Measurements from ENCODE around the gene IL1A. TPM values are rescaled to one million over a fixed set of nuclear protein-coding genes. Genes with fewer than 3 reads are reported as not detected.

The IL1A gene
- total RNA-seq, 1 donor from 2014 or later = 3.2 TPM

GRCh38 chr2:112830682-112831512 lies 46.6 kb upstream of the IL1A start:
- Histone ChIP-seq H3K27ac (no peak overlapping the region), H3K9me3 (ENCODE audit: low read depth) (no peaks in the 10 kb centered on the region), H3K36me3 (no peaks in the 10 kb centered on the region), H3K27me3 (no peaks in the 10 kb centered on the region), H3F3A (ENCODE audit: low read depth) (no peaks in the 10 kb centered on the region), H3K79me2 (ENCODE audit: low read depth) (no peaks in the 10 kb centered on the region), H2AFZ (replicated peaks) (no peak overlapping the region), H3K4me1 (peaks cover 4% of the 10 kb centered on the region), H3K9ac (no peak overlapping the region), H3K4me3 (no peak overlapping the region), H3K4me2 (no peak overlapping the region), H4K20me1 (ENCODE audit: low read depth) (no peaks in the 10 kb centered on the region)
- no peaks in the 10 kb centered on the region for H3K36me3 Mint-ChIP-seq
- peaks cover 4% of the 10 kb centered on the region for H3K4me1 Mint-ChIP-seq
- H3K4me3 Mint-ChIP-seq = no peak overlapping the region
- H3K9me3 Mint-ChIP-seq = no peaks in the 10 kb centered on the region
- no peak overlapping the region for H3K27ac Mint-ChIP-seq
- TF ChIP-seq CTCF (IDR thresholded peaks at IDR 0.05) (no peak), EZH2 (IDR thresholded peaks at IDR 0.05) (no peak), EZH2phosphoT487 (IDR thresholded peaks at IDR 0.05) (no peak)
- peaks cover 2% of the 10 kb centered on the region for H3K27me3 Mint-ChIP-seq (ENCODE audit: insufficient read depth, low read depth)
- no peak for DNase-seq (ENCODE audit: low spot score)

- Mint-ChIP-seq H3K27ac (no peak overlapping the region), H3K9me3 (no peaks in the 10 kb centered on the region), H3K36me3 (no peaks in the 10 kb centered on the region), H3K27me3 (ENCODE audit: insufficient read depth, low read depth) (peaks cover 2% of the 10 kb centered on the region), H3K4me3 (no peak overlapping the region), H3K4me1 (peaks cover 4% of the 10 kb centered on the region)
- no peaks in the 10 kb centered on the region for H3K4me1 ChIP-seq
- DNase-seq (ENCODE audit: low spot score) = no peak
- H3K36me3 ChIP-seq = no peaks in the 10 kb centered on the region
- H3K9ac ChIP-seq = no peak overlapping the region
- H3K27ac ChIP-seq = no peak overlapping the region
- no peaks in the 10 kb centered on the region for H3K9me3 ChIP-seq (ENCODE audit: low read depth)
- H2AFZ ChIP-seq (replicated peaks) = no peak overlapping the region
- H4K20me1 ChIP-seq (ENCODE audit: low read depth) = no peaks in the 10 kb centered on the region
- no peaks in the 10 kb centered on the region for H3K27me3 ChIP-seq
- no peak overlapping the region for H3K4me3 ChIP-seq
- no peak overlapping the region for H3K4me2 ChIP-seq
- H3F3A ChIP-seq (ENCODE audit: low read depth) = no peaks in the 10 kb centered on the region
- TF ChIP-seq EZH2 (IDR thresholded peaks at IDR 0.05) = no peak
- TF ChIP-seq CTCF (IDR thresholded peaks at IDR 0.05) = no peak
- TF ChIP-seq EZH2phosphoT487 (IDR thresholded peaks at IDR 0.05) = no peak
- H3K79me2 ChIP-seq (ENCODE audit: low read depth) = no peaks in the 10 kb centered on the region
These were observed 45.8 kb upstream of the IL1A start for GRCh38 chr2:112829961-112830681.

- Mint-ChIP-seq H3K4me1 (peaks cover 4% of the 10 kb centered on the region), H3K36me3 (no peaks in the 10 kb centered on the region), H3K4me3 (no peak overlapping the region), H3K27ac (no peak overlapping the region), H3K27me3 (ENCODE audit: insufficient read depth, low read depth) (peaks cover 2% of the 10 kb centered on the region), H3K9me3 (no peaks in the 10 kb centered on the region)
- Histone ChIP-seq H2AFZ (replicated peaks) (no peak overlapping the region), H3K4me1 (no peaks in the 10 kb centered on the region), H3K27ac (no peak overlapping the region), H3K9me3 (ENCODE audit: low read depth) (no peaks in the 10 kb centered on the region), H3K36me3 (no peaks in the 10 kb centered on the region), H3K4me3 (no peak overlapping the region), H4K20me1 (ENCODE audit: low read depth) (no peaks in the 10 kb centered on the region), H3K4me2 (no peak overlapping the region), H3K27me3 (no peaks in the 10 kb centered on the region), H3F3A (ENCODE audit: low read depth) (no peaks in the 10 kb centered on the region), H3K79me2 (ENCODE audit: low read depth) (no peaks in the 10 kb centered on the region), H3K9ac (no peak overlapping the region)
- TF ChIP-seq CTCF (IDR thresholded peaks at IDR 0.05) (no peak), EZH2phosphoT487 (IDR thresholded peaks at IDR 0.05) (no peak), EZH2 (IDR thresholded peaks at IDR 0.05) (no peak)
- no peak for DNase-seq (ENCODE audit: low spot score)
These were observed 45.0 kb upstream of the IL1A start for GRCh38 chr2:112829101-112829960.
